ENCODE measurements around the gene LRGUK. TPM values are rescaled to one million over a fixed set of nuclear protein-coding genes. Genes with fewer than 3 reads are reported as not detected.

LRGUK gene
- total and polyA plus RNA-seq, 2 of the 8 experiments (the other 6 are each of a cell fraction or from before 2014, with no cell fraction given): 1.5 to 3.6 TPM

- H2BK12ac ChIP-seq (ENCODE audit: low read depth, low read length): no peak overlapping the region
- no peaks in the 10 kb centered on the region for H3K23me2 ChIP-seq (ENCODE audit: low read depth, low read length)
- no peaks in the 10 kb centered on the region for H4K20me1 ChIP-seq (replicated peaks in 1 of 2; ENCODE audit: control insufficient read depth in 1 of 2, insufficient read depth in 2 of 2, low read length in 2 of 2)
- H3K79me1 ChIP-seq (ENCODE audit: low read depth, low read length): no peaks in the 10 kb centered on the region
- no peak overlapping the region for H3K4me3 ChIP-seq (ENCODE audit: extremely low read depth in 1 of 4, insufficient read depth in 2 of 4, low read depth in 3 of 4, low read length in 4 of 4)
- H3K56ac ChIP-seq (replicated peaks; ENCODE audit: insufficient read length, low read depth, low read length): no peak overlapping the region
- no peak overlapping the region for H3K4ac ChIP-seq (replicated peaks; ENCODE audit: insufficient read length, low read depth, low read length)
- DNase-seq (ENCODE audit: low read depth in 1 of 2, low spot score in 2 of 2): no peak
- H2BK120ac ChIP-seq (replicated peaks; ENCODE audit: low read depth, low read length): no peak overlapping the region
- no peak overlapping the region for H3K27ac ChIP-seq (ENCODE audit: low read depth, low read length)
- H3K27me3 ChIP-seq (replicated peaks in 1 of 4; ENCODE audit: control insufficient read depth in 3 of 4, extremely low read depth in 1 of 4, insufficient read depth in 3 of 4, low read length in 3 of 4): no peaks in the 10 kb centered on the region
- H2AFZ ChIP-seq (ENCODE audit: low read length): no peak overlapping the region
- no peak overlapping the region for H4K8ac ChIP-seq (ENCODE audit: extremely low read depth, insufficient read depth, low read length)
- ChIA-PET CTCF (ENCODE audit: partially characterized antibody) (interaction anchor here (1.8 kb wide), 1 partner anchor 15 kb away, joined by 7 read pairs; no protein-coding TSS in a partner anchor), POLR2A (ENCODE audit: partially characterized antibody) (no interaction called here)
- H3K23ac ChIP-seq (ENCODE audit: insufficient read length): no peak overlapping the region
- no peak overlapping the region for H3K4me2 ChIP-seq (ENCODE audit: insufficient read depth in 1 of 2, low read depth in 2 of 2, low read length in 2 of 2)
- no peaks in the 10 kb centered on the region; a peak in 1 of 8 replicates for H3K36me3 ChIP-seq (ENCODE audit: control insufficient read depth in 2 of 4, insufficient read depth in 4 of 4, low read length in 3 of 4)
- 72% methylated on average over 5 of the region's 5 CpGs; no CpG with 5 or more reads in 1 of the 2 experiments for WGBS, 2 experiments (ENCODE audit: extremely low coverage in 1 of 2, insufficient coverage in 1 of 2, insufficient read length in 1 of 2, insufficient replicate concordance in 2 of 2, low coverage in 1 of 2, low lambda C conversion rate in 2 of 2, missing lambda C conversion rate in 1 of 2)
- no peak overlapping the region for H4K91ac ChIP-seq (replicated peaks; ENCODE audit: insufficient read length, low read length)
- H3K18ac ChIP-seq (ENCODE audit: extremely low read depth, low read length): no peak overlapping the region
- no peaks in the 10 kb centered on the region for H3K9me3 ChIP-seq (ENCODE audit: insufficient read depth in 2 of 2, low read depth in 1 of 2, low read length in 1 of 2)
- no peak overlapping the region for H2BK15ac ChIP-seq (ENCODE audit: low read length)
- no peak overlapping the region for H2AK5ac ChIP-seq (ENCODE audit: low read depth, low read length)
- no peak overlapping the region for H4K5ac ChIP-seq (ENCODE audit: insufficient read length, low read depth, low read length)
- no peaks in the 10 kb centered on the region for H3K79me2 ChIP-seq (ENCODE audit: control insufficient read depth in 1 of 2, insufficient read depth in 2 of 2, low read length in 2 of 2)
- FAIRE-seq: no peak
- no peak overlapping the region for H2BK20ac ChIP-seq (ENCODE audit: low read length)
- no peak overlapping the region for H2BK5ac ChIP-seq (ENCODE audit: low read depth, low read length)
- H3K4me1 ChIP-seq (replicated peaks in 1 of 4; ENCODE audit: control insufficient read depth in 3 of 4, insufficient read depth in 4 of 4, low read length in 3 of 4): peaks cover 0 to 8% (median 2%) of the 10 kb centered on the region in 4 experiments; a peak in 2 of 7 replicates
- H3K9ac ChIP-seq (replicated peaks in 1 of 4; ENCODE audit: extremely low read depth in 1 of 4, low read depth in 3 of 4, low read length in 3 of 4): no peak overlapping the region
- no peak overlapping the region for H3K14ac ChIP-seq (ENCODE audit: insufficient read length)
- TF ChIP-seq TAF7 (optimal IDR thresholded peaks at IDR 0.05; ENCODE audit: borderline replicate concordance, low read depth, low read length) (no peak), EGR1 (IDR thresholded peaks at IDR 0.05; ENCODE audit: borderline replicate concordance, low read depth, low read length) (no peak), RFX5 (IDR thresholded peaks at IDR 0.05; ENCODE audit: borderline replicate concordance, low read depth, low read length) (no peak), RBBP5 (IDR thresholded peaks at IDR 0.05; ENCODE audit: borderline replicate concordance, low read depth, low read length) (no peak), EP300 (IDR thresholded peaks at IDR 0.05; ENCODE audit: borderline replicate concordance in 1 of 2, low read depth in 2 of 2, low read length in 2 of 2) (no peak), GABPA (IDR thresholded peaks at IDR 0.05; ENCODE audit: borderline replicate concordance, insufficient read depth, low read length) (no peak), KDM1A (IDR thresholded peaks at IDR 0.05; ENCODE audit: borderline replicate concordance, low read length) (no peak)
Observed at GRCh38 chr7:134155871-134156270, 28.7 kb downstream of the LRGUK start.
